Stimulated activated CD4-positive, alpha-beta T cell treated with anti-CD3 and anti-CD28 coated beads, TNF-alpha, amount 100 ng/mL, for 4 hours (primary cell): ENCODE results near the gene PLEKHA7.

Source experiments
- DNase-seq, 3 experiments: peaks; one replicate each; pipeline ENCODE4 v3.0.0-alpha.2; 2020; ENCODE audit warnings: low read depth in 3 of 3

PLEKHA7 gene

GRCh38 chr11:16773981-16774935 is 240.0 kb downstream of the PLEKHA7 start:
- DNase-seq = no peak

GRCh38 chr11:16772141-16772512 is 242.1 kb downstream of the PLEKHA7 start:
- DNase-seq = no peak

GRCh38 chr11:16771350-16772140 is 242.7 kb downstream of the PLEKHA7 start:
- no peak for DNase-seq

- DNase-seq = no peak
Observed at GRCh38 chr11:16770016-16770415, 244.2 kb downstream of the PLEKHA7 start.

- no peak for DNase-seq
Observed at GRCh38 chr11:16769386-16769785, 244.8 kb downstream of the PLEKHA7 start.

GRCh38 chr11:16767957-16768356 is 246.3 kb downstream of the PLEKHA7 start:
- no peak for DNase-seq

- no peak for DNase-seq
Observed at GRCh38 chr11:16767137-16767536, 247.1 kb downstream of the PLEKHA7 start.

- DNase-seq = no peak
Observed at GRCh38 chr11:16764888-16765287, 249.3 kb downstream of the PLEKHA7 start.

GRCh38 chr11:16763746-16764145 is 250.5 kb downstream of the PLEKHA7 start:
- DNase-seq = no peak

- DNase-seq = no peak
Observed at GRCh38 chr11:16759857-16760508, 254.2 kb downstream of the PLEKHA7 start.

- DNase-seq = no peak
Observed at GRCh38 chr11:16758382-16759024, 255.7 kb downstream of the PLEKHA7 start.

GRCh38 chr11:16750417-16750816 is 263.8 kb downstream of the PLEKHA7 start:
- no peak for DNase-seq

GRCh38 chr11:16749666-16750065 is 264.5 kb downstream of the PLEKHA7 start:
- no peak for DNase-seq

GRCh38 chr11:16749092-16749491 is 265.1 kb downstream of the PLEKHA7 start:
- DNase-seq = no peak

GRCh38 chr11:16745950-16746605 is 268.1 kb downstream of the PLEKHA7 start:
- no peak for DNase-seq

GRCh38 chr11:16744128-16744725 is 270.0 kb downstream of the PLEKHA7 start:
- no peak for DNase-seq

- no peak for DNase-seq
Observed at GRCh38 chr11:16743478-16743877, 270.7 kb downstream of the PLEKHA7 start.

GRCh38 chr11:16741473-16741872 is 272.7 kb downstream of the PLEKHA7 start:
- DNase-seq = no peak

GRCh38 chr11:16738947-16739815 is 275.0 kb downstream of the PLEKHA7 start:
- peak in 1 of 3 experiments; percentile 9 for DNase-seq
